ENCODE results near the gene CYB5R3. TPM values are rescaled to one million over a fixed set of nuclear protein-coding genes. Genes with fewer than 3 reads are reported as not detected.

The CYB5R3 gene
- total RNA-seq, 1 experiment from 2014 or later: 106 TPM

DNA sequence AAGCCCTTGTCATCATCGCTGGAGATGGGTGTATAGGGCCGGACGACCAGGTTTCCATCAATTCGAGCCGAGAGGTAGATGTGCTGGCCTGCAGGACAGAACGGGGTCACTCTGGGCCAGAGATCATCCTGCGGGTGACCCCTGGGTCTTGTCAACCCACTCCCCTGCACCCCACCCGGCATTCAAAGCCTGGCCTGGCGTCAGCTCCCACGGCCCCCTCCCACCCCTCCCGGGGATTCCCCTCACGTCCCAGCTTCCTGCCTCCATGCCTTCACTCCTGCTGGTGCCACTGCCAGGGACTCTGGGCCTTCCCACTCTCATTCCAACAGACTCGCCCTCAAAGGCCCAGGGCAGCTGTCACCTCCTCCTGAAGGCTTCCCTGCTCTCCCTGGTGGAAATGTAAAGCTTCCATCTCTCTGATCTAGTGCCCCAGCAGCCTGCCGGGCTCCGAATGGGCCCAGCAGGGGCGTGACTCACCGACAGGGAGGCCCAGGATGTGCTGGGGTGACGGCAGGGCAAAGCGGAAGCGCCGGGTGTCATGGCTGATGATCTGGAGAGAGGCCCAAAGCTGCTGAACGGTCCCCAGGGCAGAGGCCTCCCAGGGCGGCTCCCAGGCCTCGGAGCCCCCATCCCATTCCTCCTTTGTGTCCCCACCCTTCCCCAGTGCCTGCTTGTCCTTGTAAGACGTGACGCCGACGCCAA is 18.1 kb downstream of the CYB5R3 start:
- TF ChIP-seq EZH2 (IDR thresholded peaks at IDR 0.05; ENCODE audit: low read depth) (no peak), CTCF (conservative IDR thresholded peaks at IDR 0.05) (no peak)
- CTCF ChIA-PET: no interaction called here
- peaks cover 17% of the 10 kb centered on the region for H3K4me1 ChIP-seq (replicated peaks; ENCODE audit: insufficient read depth)
- no peaks in the 10 kb centered on the region for H3K79me2 ChIP-seq (ENCODE audit: low read depth)
- no peak overlapping the region for H3K4me2 ChIP-seq
- no peaks in the 10 kb centered on the region for H3K9me3 ChIP-seq (ENCODE audit: insufficient read depth, low read depth)
- no TSS peak for BruUV-seq (replicated peaks)
- H3K36me3 ChIP-seq (ENCODE audit: low read depth): 0 out of 2 replicates have a peak, but pooled peaks cover 4% of the 10 kb centered on the region
- peaks cover 14% of the 10 kb centered on the region; the same call in 1 of the 2 replicates for H3F3A ChIP-seq (ENCODE audit: insufficient read depth, low read depth)
- H3K4me3 ChIP-seq: no peak overlapping the region
- H3K9me2 ChIP-seq (ENCODE audit: insufficient read depth): no peaks in the 10 kb centered on the region
- no peak for DNase-seq
- H4K20me1 ChIP-seq (ENCODE audit: insufficient read depth): peaks cover 7% of the 10 kb centered on the region; the same call in 1 of the 2 replicates
- no peaks in the 10 kb centered on the region for H3K27me3 ChIP-seq (ENCODE audit: insufficient read depth, low read depth)
- POLR2A ChIA-PET (ENCODE audit: unreplicated experiment): no interaction called here
- no peak overlapping the region for H2AFZ ChIP-seq
- no peak overlapping the region for H3K27ac ChIP-seq
- intact Hi-C loops (cut with micrococcal nuclease; ENCODE audit: unreplicated experiment): no loop called here

GRCh38 chr22:42630211-42630610 is 19.0 kb downstream of the CYB5R3 start:
- CTCF ChIA-PET: no interaction called here
- no TSS peak for BruUV-seq (replicated peaks)
- intact Hi-C loops (cut with micrococcal nuclease; ENCODE audit: unreplicated experiment): no loop called here

DNA sequence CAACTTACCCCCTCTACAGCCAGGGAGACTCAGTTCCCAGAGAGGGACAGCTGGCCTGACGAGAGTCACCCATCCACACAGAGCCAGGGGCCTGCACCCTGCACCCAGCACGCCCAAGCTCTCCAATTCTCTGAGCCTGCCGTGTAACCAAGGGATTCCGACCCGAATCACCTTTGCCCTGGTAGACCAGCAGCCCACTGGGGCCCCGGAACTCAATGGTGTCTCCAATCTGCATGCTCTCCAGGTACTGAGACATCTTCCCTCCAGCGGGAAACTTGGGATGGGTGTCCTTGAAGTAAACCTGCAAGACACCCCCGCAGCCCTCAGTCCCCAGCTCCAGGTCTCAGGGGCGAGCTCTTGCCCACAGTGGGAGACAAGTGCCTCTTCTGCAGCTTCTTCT is 21.2 kb downstream of the CYB5R3 start:
- no peaks in the 10 kb centered on the region for H3K4me1 ChIP-seq (replicated peaks; ENCODE audit: insufficient read depth)
- no peaks in the 10 kb centered on the region for H3K27me3 ChIP-seq (ENCODE audit: insufficient read depth, low read depth)
- H3F3A ChIP-seq (ENCODE audit: insufficient read depth, low read depth): no peaks in the 10 kb centered on the region
- no peak overlapping the region for H2AFZ ChIP-seq
- 0 out of 2 replicates have a peak, but pooled peaks cover 10% of the 10 kb centered on the region for H3K36me3 ChIP-seq (ENCODE audit: low read depth)
- H4K20me1 ChIP-seq (ENCODE audit: insufficient read depth): peaks cover 7% of the 10 kb centered on the region; the same call in 1 of the 2 replicates
- intact Hi-C loops (cut with micrococcal nuclease; ENCODE audit: unreplicated experiment): no loop called here
- no peaks in the 10 kb centered on the region for H3K9me2 ChIP-seq (ENCODE audit: insufficient read depth)
- no peak overlapping the region for H3K4me3 ChIP-seq
- H3K79me2 ChIP-seq (ENCODE audit: low read depth): no peaks in the 10 kb centered on the region
- no TSS peak for BruUV-seq (replicated peaks)
- no peak overlapping the region for H3K4me2 ChIP-seq
- ChIA-PET CTCF (no interaction called here), POLR2A (ENCODE audit: unreplicated experiment) (no interaction called here)
- no peak for DNase-seq
- no peaks in the 10 kb centered on the region for H3K9me3 ChIP-seq (ENCODE audit: insufficient read depth, low read depth)
- H3K27ac ChIP-seq: no peak overlapping the region
- TF ChIP-seq EZH2 (IDR thresholded peaks at IDR 0.05; ENCODE audit: low read depth) (no peak), CTCF (conservative IDR thresholded peaks at IDR 0.05) (no peak)

More at GRCh38 chr22:42630211-42630610, 19.0 kb downstream of the CYB5R3 start:
- H3K79me2 ChIP-seq (ENCODE audit: low read depth): no peaks in the 10 kb centered on the region
- TF ChIP-seq EZH2 (IDR thresholded peaks at IDR 0.05; ENCODE audit: low read depth) (no peak), CTCF (conservative IDR thresholded peaks at IDR 0.05) (no peak)
- no peaks in the 10 kb centered on the region for H3K9me2 ChIP-seq (ENCODE audit: insufficient read depth)
- H3K27ac ChIP-seq: no peak overlapping the region
- no peaks in the 10 kb centered on the region for H3K27me3 ChIP-seq (ENCODE audit: insufficient read depth, low read depth)
- H3F3A ChIP-seq (ENCODE audit: insufficient read depth, low read depth): peaks cover 6% of the 10 kb centered on the region; the same call in 1 of the 2 replicates
- no peak overlapping the region for H3K4me3 ChIP-seq
- H3K36me3 ChIP-seq (ENCODE audit: low read depth): 0 out of 2 replicates have a peak, but pooled peaks cover 11% of the 10 kb centered on the region
- POLR2A ChIA-PET (ENCODE audit: unreplicated experiment): no interaction called here
- no peaks in the 10 kb centered on the region for H3K9me3 ChIP-seq (ENCODE audit: insufficient read depth, low read depth)
- peaks cover 7% of the 10 kb centered on the region; the same call in 1 of the 2 replicates for H4K20me1 ChIP-seq (ENCODE audit: insufficient read depth)
- no peak overlapping the region for H3K4me2 ChIP-seq
- no peak for DNase-seq
- H3K4me1 ChIP-seq (replicated peaks; ENCODE audit: insufficient read depth): peaks cover 9% of the 10 kb centered on the region
- H2AFZ ChIP-seq: no peak overlapping the region

Measured in PC-9 (cell line).